Stimulated activated CD4-positive, alpha-beta T cell treated with anti-CD3 and anti-CD28 coated beads, Interleukin-2, amount 100 ng/mL, for 24 hours (primary cell): ENCODE data around the gene RYK.
"Not testable (repeated sequence)": the region's sequence is repeated elsewhere in the genome, so short reads cannot be mapped to it uniquely, and the experiment has no call there.

Experiments used
- DNase-seq, 2 donors: peaks; one replicate each; pipeline ENCODE4 v3.0.0-alpha.2; 2020

RYK gene

DNA sequence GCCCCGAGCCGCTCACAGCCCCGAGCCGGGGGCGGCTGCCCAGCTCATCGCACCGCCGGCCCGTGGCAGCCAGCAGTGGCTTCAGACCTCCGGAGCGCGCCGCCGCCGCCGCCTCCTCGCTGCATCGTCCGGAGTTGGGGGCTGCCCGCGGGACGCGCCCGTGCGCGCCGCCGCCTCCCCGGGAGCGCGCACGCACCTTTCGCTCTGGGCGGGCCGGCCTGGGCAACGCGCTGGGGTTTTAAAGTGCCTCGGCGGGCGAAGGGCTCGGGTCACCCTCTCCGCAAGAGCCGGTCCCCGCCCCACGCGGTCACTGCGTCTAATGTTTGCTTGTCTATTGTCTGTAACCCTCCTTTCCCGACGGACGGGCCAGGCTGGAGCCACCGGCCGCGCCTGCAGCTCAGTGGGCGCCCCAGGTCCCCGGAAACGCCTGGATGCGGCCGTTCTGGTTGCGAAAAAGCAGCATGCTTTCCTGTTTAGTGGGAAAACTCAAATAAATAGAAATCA lies at the start of gene RYK:
Gene RYK, minus strand, starts transcription at position 143 of the 504 bp plus-strand sequence. CDS start 205 bp downstream, outside the sequence.
- peak; percentile 78 to 79 for DNase-seq

DNA sequence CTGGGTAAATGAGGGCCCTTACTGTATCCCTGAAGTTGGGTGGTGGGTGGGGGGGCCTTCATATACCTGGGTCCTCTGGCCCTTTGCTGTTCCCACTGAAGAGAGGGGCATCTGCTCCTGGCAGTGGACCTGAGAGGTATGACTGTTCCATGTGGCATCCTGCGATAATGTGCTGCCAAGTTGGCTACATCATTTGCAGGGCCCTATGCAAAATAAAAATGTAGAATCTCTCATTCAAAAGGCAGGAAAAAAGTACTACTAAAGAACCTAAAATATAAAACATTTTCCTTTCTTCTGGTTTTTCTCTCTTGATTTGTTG lies 49.2 kb upstream of the RYK start:
- DNase-seq: no peak

DNA sequence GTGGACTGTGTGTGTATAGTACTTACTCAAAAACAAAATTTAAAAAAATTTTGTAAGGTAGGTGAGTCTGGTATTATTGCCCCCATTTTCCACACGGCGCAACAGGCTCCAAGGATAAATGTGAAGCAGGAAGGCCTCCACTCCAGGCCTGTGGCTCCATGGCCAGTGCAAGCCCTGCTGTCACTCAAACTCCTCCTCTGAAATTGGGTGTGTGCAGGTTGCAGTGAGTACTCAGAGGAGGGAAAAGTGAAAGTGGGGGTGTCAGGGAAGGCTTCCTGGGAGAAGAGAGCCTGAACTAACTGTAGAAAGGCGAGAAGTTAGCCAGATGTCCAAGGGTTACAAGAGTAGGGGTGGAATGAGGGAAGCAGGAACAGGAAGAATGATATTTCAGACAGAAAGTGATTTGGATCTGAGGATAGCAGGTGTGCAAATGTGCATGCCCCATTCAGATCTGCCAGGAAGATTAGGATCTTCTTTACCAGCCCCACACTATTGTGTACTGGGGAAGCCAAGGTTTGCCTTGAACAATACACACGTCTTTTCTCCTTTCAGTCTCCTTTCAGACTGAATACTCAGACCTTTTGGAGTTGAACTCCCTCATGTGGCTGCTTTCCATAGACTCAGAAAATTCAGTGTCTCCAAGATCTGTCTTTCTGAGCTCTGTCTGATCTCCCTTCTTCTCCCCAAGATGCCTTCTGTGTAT lies 48.7 kb upstream of the RYK start:
- no peak for DNase-seq

- no peak for DNase-seq
Observed at GRCh38 chr3:134298249-134298648, 47.6 kb upstream of the RYK start.

GRCh38 chr3:134296616-134297015 lies 46.0 kb upstream of the RYK start:
- DNase-seq: no peak

DNA sequence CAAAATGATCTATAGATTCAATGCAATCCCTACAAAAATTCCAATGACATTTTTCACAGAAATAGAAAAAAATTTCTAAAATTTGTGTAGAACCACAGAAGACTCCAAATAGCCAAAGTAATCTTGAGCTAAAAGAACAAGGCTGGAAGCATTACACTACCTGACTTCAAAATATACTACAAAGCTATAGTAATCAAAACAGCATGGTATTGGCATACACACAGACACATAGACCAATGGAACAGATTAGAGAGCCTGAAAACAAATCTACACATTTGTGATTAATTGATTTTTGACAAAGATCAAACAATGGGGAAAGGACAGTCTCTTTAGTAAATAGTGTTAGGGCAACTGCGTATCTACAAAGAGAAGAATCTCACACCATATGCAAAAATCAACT lies 45.3 kb upstream of the RYK start:
- no peak for DNase-seq

GRCh38 chr3:134294302-134295280 lies 43.9 kb upstream of the RYK start:
- peak; percentile 57 to 62 for DNase-seq

- DNase-seq: no peak
Observed at GRCh38 chr3:134291319-134292254, 40.9 kb upstream of the RYK start.

DNA sequence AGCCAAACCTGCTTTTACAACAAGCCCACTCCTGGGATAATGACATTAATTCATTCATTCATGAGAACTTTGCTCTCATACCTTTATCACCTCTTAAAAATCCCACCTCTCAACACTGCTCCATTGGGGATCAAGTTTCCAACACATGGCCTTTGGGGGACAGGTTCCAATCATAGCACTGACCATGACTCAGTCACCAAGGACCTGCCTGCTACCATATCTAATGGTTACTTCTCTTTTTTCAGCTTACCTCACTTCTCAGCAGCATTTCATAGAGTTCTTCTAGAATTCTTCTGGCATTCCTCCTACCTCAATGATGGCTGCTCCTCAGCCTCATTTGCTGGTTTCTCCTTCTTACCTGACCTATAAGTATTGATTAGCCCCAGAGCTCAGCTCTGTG lies 36.9 kb upstream of the RYK start:
- DNase-seq: no peak

DNA sequence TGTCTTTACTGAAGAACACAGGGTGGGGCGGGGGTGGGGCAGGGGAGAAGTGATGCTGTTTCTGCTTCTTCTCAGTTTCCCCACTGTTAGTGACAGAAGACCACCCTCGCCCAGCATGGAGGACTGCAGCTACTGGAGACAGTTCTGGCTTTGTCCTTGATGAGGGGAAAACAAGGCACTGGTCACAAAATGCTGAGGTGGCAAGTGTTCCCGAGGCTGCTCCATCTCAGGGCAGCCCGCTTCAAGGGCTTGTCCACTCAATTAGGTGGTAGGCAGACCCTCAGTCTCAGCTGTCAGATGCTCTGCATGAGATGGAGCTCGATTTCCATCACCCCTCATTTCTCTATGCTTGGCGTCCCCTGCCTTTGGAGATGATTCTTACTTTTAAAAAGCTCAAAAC lies 33.8 kb upstream of the RYK start:
- no peak for DNase-seq

DNA sequence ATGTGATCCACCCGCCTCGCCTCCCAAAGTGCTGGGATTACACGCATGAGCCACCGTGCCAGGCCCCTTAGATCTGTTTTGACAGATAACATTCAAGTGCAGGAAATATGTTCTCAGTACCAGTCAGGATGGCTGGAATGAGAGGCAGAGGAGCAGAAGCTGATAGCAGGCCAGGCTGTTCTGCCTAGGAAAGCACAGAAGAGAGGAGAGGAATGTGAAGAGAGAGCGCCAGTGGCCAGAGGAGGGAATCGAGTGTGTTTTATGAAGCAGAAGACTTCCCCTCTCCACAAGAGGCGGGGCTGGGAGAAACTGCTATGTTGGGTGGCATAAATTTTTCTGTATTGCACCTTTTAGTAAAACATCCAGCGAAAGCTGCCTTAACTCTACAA lies 32.0 kb upstream of the RYK start:
- no peak for DNase-seq

DNA sequence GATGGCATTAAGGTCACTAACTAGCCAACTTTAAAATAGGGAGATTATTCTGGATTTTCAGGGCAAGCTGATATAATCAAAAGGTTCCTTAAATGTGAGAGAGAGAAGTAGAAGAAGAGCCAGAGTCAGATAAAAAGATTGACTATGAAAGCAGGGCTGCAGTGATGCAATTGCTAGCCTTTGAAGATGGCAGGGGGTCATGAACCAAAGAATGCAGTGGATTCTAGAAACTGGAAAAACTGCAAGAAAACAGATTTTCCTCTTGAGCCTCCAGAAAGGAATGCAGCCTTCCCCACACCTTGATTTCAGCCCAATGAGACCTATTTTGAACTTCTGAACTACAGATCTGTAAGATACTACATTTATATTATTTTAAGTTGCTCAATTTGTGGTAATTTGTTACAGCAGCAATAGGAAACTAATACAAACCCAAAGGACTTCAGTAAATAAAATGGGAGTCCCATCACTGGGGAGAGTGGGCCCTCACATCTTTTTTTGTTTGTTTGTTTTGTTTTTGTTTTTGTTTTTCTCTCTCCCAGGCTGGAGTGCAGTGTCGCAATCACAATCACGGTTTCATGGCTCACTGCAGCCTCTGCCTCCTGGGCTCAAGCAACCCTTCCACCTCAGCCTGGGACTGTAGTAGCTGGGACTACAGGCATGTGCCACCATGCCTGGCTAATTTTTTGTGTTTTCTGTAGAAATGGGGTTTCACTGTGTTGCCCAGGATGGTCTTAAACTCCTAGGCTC lies 31.4 kb upstream of the RYK start:
- no peak for DNase-seq

- no peak for DNase-seq
Observed at GRCh38 chr3:134279466-134279865, 28.8 kb upstream of the RYK start.

DNA sequence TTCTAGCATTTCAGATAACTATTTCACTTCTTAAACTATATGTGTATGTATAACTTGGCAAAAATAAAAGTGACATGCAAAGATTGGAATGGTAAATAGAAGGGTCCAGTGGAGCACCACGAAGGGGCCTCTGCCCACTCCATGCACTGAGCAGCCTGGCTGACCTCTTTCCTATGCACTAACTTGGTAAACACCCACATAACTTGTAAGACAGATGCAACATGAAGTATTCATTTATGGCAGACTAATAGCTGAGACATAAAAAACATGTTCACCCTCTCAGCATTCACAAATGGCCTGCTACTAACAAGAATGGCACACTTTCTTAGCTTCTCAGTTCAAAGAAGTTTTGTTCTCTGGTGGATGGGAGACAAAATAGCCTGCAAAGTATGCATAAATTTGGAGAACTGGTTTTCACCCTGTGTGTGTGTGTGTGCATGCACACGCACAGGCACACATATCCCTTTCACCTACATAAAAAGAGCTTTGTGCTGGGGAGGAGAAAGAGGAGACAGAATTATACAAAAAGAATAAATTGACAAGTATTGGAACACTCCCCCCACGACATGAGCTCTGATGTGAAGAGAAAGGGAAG lies 26.5 kb upstream of the RYK start:
- DNase-seq: no peak

DNA sequence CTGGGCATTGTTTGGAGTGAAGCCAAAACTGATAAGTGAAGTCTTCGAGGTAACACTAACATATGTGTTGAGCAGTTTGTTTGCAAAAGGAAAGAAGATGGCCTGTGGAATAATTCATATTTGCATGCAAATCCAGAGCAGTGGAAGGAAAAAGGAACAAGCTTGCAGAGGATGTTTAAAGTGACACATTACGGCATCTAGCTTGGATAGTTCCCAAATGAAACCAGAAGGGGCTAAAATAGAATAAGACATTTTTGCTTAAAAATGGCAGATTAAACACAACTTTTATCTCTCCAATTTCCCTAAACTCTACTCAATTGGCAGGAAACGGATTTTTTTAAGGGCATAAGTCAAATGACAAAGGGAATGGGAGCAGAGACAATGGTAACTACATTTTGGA lies 25.4 kb upstream of the RYK start:
- DNase-seq: no peak

DNA sequence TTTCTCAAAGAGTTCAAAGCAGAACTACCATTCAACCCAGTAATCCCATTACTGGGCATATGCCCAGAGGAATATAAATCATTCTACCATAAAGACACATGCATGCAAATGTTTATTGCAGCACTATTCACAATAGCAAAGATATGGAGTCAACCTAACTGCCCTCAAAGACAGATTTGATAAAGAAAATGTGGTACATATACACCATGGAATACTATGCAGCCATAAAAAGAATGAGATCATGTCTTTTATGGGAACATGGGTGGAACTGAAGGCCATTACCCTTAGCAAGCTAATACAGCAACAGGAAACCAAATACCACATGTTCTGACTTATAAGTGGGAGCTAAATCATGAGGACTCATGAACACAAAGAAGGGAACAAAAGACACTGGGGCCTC lies 24.5 kb upstream of the RYK start:
- not testable (repeated sequence) for DNase-seq

GRCh38 chr3:134274571-134274970 lies 23.9 kb upstream of the RYK start:
- no peak for DNase-seq

- DNase-seq: no peak
Observed at GRCh38 chr3:134267996-134268395, 17.3 kb upstream of the RYK start.

DNA sequence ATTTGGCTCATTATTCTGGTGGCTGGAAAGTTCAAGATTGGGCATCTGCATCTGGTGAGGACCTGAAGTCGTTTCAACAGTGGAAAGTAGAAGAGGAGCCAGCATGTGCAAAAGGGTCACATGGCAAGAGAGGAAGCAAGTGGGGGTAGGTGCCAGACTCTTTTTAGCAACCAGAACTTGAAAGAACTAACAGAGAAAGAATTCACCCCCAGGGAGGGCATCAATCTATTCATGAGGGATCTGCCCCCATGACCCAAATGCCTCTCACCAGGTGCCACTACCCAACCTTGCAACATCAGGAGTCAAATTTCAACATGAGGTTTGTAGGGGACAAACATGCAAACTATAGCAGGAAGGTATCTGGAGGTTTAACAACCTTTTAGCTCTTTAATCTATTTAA lies 10.3 kb upstream of the RYK start:
- no peak for DNase-seq

- no peak for DNase-seq
Observed at GRCh38 chr3:134258761-134259347, 8.2 kb upstream of the RYK start.

DNA sequence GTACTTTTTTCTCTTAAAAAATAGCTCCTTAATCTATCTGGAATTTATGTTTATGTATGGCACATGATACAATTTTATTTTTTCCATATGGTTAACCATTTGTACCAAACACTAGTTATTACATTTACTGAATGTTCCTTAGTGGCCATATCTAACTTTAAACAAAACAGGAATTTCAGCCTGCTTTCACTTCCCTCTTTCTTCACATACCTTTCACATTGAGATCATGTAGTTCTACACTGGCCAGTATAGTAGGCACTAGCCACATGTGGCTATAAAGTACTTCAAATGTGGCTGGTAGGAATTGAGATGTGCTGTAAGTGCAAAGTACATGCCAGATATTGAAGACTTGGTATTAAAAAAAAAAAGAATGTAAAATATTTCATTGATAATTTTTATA lies 4.7 kb upstream of the RYK start:
- no peak for DNase-seq
